ENCODE results near the gene HELQ.

- TF ChIP-seq POLR2AphosphoS5 (IDR thresholded peaks at IDR 0.05; ENCODE audit: borderline replicate concordance, low read depth, low read length): peak; percentile 96
- TF ChIP-seq EZH2 (IDR thresholded peaks at IDR 0.05): no peak
- no peak for TF ChIP-seq FOXP2 (optimal IDR thresholded peaks at IDR 0.05; ENCODE audit: control extremely low read depth, extremely low read length, insufficient read depth)
Observed at GRCh38 chr4:83484500-83485461, 29.2 kb upstream of the HELQ start, which contains the start of gene ABRAXAS1.

Data from SK-N-MC (cell line).